ENCODE results near the gene NLK. TPM values are rescaled to one million over a fixed set of nuclear protein-coding genes. Genes with fewer than 3 reads are reported as not detected.

The NLK gene
- total RNA-seq, 1 donor from 2014 or later: 26.3 TPM

GRCh38 chr17:28039251-28039650, 3.2 kb upstream of the NLK start:
- peaks cover 30% of the 10 kb centered on the region for H3K4me1 ChIP-seq
- H3K36me3 ChIP-seq: no peaks in the 10 kb centered on the region
- no peak for DNase-seq
- TF ChIP-seq, protein P1, sequence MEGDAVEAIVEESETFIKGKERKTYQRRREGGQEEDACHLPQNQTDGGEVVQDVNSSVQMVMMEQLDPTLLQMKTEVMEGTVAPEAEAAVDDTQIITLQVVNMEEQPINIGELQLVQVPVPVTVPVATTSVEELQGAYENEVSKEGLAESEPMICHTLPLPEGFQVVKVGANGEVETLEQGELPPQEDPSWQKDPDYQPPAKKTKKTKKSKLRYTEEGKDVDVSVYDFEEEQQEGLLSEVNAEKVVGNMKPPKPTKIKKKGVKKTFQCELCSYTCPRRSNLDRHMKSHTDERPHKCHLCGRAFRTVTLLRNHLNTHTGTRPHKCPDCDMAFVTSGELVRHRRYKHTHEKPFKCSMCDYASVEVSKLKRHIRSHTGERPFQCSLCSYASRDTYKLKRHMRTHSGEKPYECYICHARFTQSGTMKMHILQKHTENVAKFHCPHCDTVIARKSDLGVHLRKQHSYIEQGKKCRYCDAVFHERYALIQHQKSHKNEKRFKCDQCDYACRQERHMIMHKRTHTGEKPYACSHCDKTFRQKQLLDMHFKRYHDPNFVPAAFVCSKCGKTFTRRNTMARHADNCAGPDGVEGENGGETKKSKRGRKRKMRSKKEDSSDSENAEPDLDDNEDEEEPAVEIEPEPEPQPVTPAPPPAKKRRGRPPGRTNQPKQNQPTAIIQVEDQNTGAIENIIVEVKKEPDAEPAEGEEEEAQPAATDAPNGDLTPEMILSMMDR (IDR thresholded peaks at IDR 0.05; ENCODE audit: borderline replicate concordance): no peak
- H3K9me3 ChIP-seq (replicated peaks): no peaks in the 10 kb centered on the region
- H3K27ac ChIP-seq (replicated peaks): no peak overlapping the region
- intact Hi-C loops (cut with micrococcal nuclease): no loop called here
- H3K27me3 ChIP-seq (ENCODE audit: low read depth): no peaks in the 10 kb centered on the region
- no peak overlapping the region for H3K4me3 ChIP-seq

DNA sequence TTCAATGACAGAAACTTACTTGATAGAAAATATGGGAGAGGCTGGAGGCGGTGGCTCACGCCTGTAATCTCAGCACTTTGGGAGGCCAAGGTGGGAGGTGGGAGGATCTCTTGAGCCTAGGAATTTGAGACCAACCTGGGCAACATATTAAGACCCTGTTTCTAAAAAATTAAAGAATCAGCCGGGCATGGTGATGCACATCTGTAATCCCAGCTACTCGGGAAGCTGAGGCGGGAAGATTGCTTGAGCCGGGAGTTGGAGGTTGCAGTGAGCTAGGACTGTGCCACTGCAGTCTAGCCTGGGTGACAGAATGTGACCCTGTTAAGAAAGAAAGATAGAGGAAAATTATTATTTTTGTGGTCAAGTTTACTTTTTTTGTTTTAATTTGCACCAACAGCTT, 2.1 kb upstream of the NLK start:
- H3K9me3 ChIP-seq (replicated peaks): no peaks in the 10 kb centered on the region
- H3K4me3 ChIP-seq: peak overlapping the region; percentile 96
- H3K36me3 ChIP-seq: no peaks in the 10 kb centered on the region
- H3K27me3 ChIP-seq (ENCODE audit: low read depth): no peaks in the 10 kb centered on the region
- TF ChIP-seq, protein P1 (IDR thresholded peaks at IDR 0.05; ENCODE audit: borderline replicate concordance): no peak
- H3K4me1 ChIP-seq: peaks cover 42% of the 10 kb centered on the region
- intact Hi-C loops (cut with micrococcal nuclease): no loop called here
- H3K27ac ChIP-seq (replicated peaks): peak overlapping the region; percentile 96
- no peak for DNase-seq

- Histone ChIP-seq H3K4me3 (peak overlapping the region; percentile 96), H3K9me3 (replicated peaks) (no peaks in the 10 kb centered on the region), H3K36me3 (no peaks in the 10 kb centered on the region), H3K27ac (replicated peaks) (peak overlapping the region; percentile 96), H3K4me1 (peaks cover 50% of the 10 kb centered on the region), H3K27me3 (ENCODE audit: low read depth) (no peaks in the 10 kb centered on the region)
- intact Hi-C loops (cut with micrococcal nuclease): no loop called here
- TF ChIP-seq, protein P1 (IDR thresholded peaks at IDR 0.05; ENCODE audit: borderline replicate concordance): no peak
- peak; percentile 100 for DNase-seq
These were observed 1.2 kb upstream of the NLK start for GRCh38 chr17:28041068-28041843.

- DNase-seq: no peak
- peak overlapping the region; percentile 96 for H3K4me3 ChIP-seq
- peak overlapping the region; percentile 96 for H3K27ac ChIP-seq (replicated peaks)
- H3K36me3 ChIP-seq: no peaks in the 10 kb centered on the region
- intact Hi-C loops (cut with micrococcal nuclease): loop anchor here (1.0 kb wide), 1 partner anchor 29 kb away; no protein-coding TSS in a partner anchor
- TF ChIP-seq, protein P1 (IDR thresholded peaks at IDR 0.05; ENCODE audit: borderline replicate concordance): no peak
- H3K4me1 ChIP-seq: peaks cover 58% of the 10 kb centered on the region
- H3K9me3 ChIP-seq (replicated peaks): no peaks in the 10 kb centered on the region
- no peaks in the 10 kb centered on the region for H3K27me3 ChIP-seq (ENCODE audit: low read depth)
These were observed 427 bp upstream of the NLK start for GRCh38 chr17:28041844-28042656.

- Histone ChIP-seq H3K27ac (replicated peaks) (peak overlapping the region; percentile 7), H3K4me1 (peaks cover 66% of the 10 kb centered on the region), H3K27me3 (ENCODE audit: low read depth) (no peaks in the 10 kb centered on the region), H3K9me3 (replicated peaks) (no peaks in the 10 kb centered on the region), H3K36me3 (no peaks in the 10 kb centered on the region), H3K4me3 (peak overlapping the region; percentile 96)
- TF ChIP-seq, protein P1 (IDR thresholded peaks at IDR 0.05; ENCODE audit: borderline replicate concordance): no peak
- no peak for DNase-seq
- intact Hi-C loops (cut with micrococcal nuclease): loop anchor here (1.0 kb wide), 1 partner anchor 28 kb away; no protein-coding TSS in a partner anchor
These were observed 329 bp downstream of the NLK start for GRCh38 chr17:28042721-28043291.
